GM12878 (cell line): ENCODE measurements around the gene RPS27L. TPM values are rescaled to one million over a fixed set of nuclear protein-coding genes. Genes with fewer than 3 reads are reported as not detected.

ENCODE experiments used
- ATAC-seq: fragments of 200-7000 bp; cut with Tn5 transposase; 3 replicates; pipeline ENCODE4 v1.9.1; 2020; ENCODE audit warnings: mild to moderate bottlenecking, moderate library complexity
- BruUV-seq: library from RNA; stranded (reverse); fragments of 400-500 nt; replicated peaks from 2 replicates; lab custom pipeline; 2021; lab: Mats Ljungman, UMichigan
- CTCF ChIA-PET: fragments of 300-600 bp; sonication (Branson Sonifier 250); formaldehyde crosslinking; extraction: SDS; loops from one replicate; lab custom pipeline; 2021; ENCODE audit warnings: inconsistent platforms; lab: Yijun Ruan, JAX
- POLR2A ChIA-PET: fragments of 350-600 bp; formaldehyde crosslinking; extraction: SDS; loops from one replicate; lab custom pipeline; 2021; ENCODE audit warnings: inconsistent platforms; lab: Charles Lee
- RAD21 ChIA-PET: fragments of 300-600 bp; sonication (Branson Sonifier 250); formaldehyde crosslinking; loops from one replicate; lab custom pipeline; 2023; ENCODE audit warnings: antibody characterized with exemption; ENCODE audit not compliant: unreplicated experiment; lab: Charles Lee
- SMC1A ChIA-PET: fragments of 300-600 bp; sonication (Branson Sonifier 250); formaldehyde crosslinking; loops from one replicate; lab custom pipeline; 2023; ENCODE audit not compliant: unreplicated experiment, uncharacterized antibody; lab: Charles Lee
- DNase-seq: peaks from one replicate; pipeline ENCODE4 v3.0.0-alpha.2; 2011; ENCODE audit warnings: low read depth, low spot score
- FAIRE-seq: peaks from 3 replicates; lab custom pipeline; 2011; peaks lifted over from hg19 to GRCh38; lab: Jason Lieb, UNC
- H2AFZ ChIP-seq: 2 replicates; pipeline ENCODE4 v1.6.0; 2011; ENCODE audit warnings: low read depth, low read length, control low read depth; ENCODE audit not compliant: control insufficient read depth
- H3K27ac ChIP-seq: 2 replicates; pipeline ENCODE4 v1.5.1; 2011; ENCODE audit warnings: control low read depth; ENCODE audit not compliant: control insufficient read depth, insufficient read depth
- H3K27me3 ChIP-seq, 2 experiments: replicated peaks in 1 of 2; 2 replicates each; pipeline versions ENCODE4 v1.6.0 to v1.6.1; 2011; ENCODE audit warnings: low read length in 1 of 2; ENCODE audit not compliant: control insufficient read depth in 2 of 2, insufficient read depth in 2 of 2
- H3K36me3 ChIP-seq, 2 experiments: 2 replicates each; pipeline ENCODE4 v1.5.1; 2011; ENCODE audit warnings: low read length in 1 of 2; ENCODE audit not compliant: control insufficient read depth in 2 of 2, insufficient read depth in 2 of 2
- H3K4me1 ChIP-seq: 2 replicates; pipeline ENCODE4 v1.6.1; 2011; ENCODE audit warnings: mild to moderate bottlenecking, low read length, moderate library complexity, mixed read lengths; ENCODE audit not compliant: control insufficient read depth, insufficient read depth
- H3K4me2 ChIP-seq: 2 replicates; pipeline ENCODE4 v1.6.0; 2011; ENCODE audit warnings: control low read depth; ENCODE audit not compliant: control insufficient read depth, insufficient read depth
- H3K4me3 ChIP-seq: fragments of 200-600 bp; sonication (generic); 2 replicates; pipeline ENCODE4 v1.5.1; 2016
- H3K79me2 ChIP-seq: 2 replicates; pipeline ENCODE4 v1.6.0; 2011; ENCODE audit warnings: low read length; ENCODE audit not compliant: control insufficient read depth, insufficient read depth
- H3K9ac ChIP-seq: 2 replicates; pipeline ENCODE4 v1.8.0; 2011; ENCODE audit warnings: low read length, control low read depth, mixed read lengths; ENCODE audit not compliant: control insufficient read depth, insufficient read depth
- H3K9me3 ChIP-seq: replicated peaks from 3 replicates; pipeline ENCODE4 v1.5.1; 2011; ENCODE audit warnings: mild to moderate bottlenecking, low read length; ENCODE audit not compliant: control insufficient read depth, insufficient read depth
- H4K20me1 ChIP-seq: 2 replicates; pipeline ENCODE4 v1.6.0; 2011; ENCODE audit not compliant: control insufficient read depth, insufficient read depth
- BHLHE40 ChIP-seq, 2 experiments: fragments of 450-650 bp in 1 of 2; IDR thresholded peaks; 2 replicates each; pipeline ENCODE4 v1.6.1; 2011 to 2017; ENCODE audit warnings: low read depth in 2 of 2, borderline replicate concordance in 1 of 2, improper control_type of control experiment in 1 of 2, low read length in 1 of 2, mild to moderate bottlenecking in 1 of 2
- CHD4 ChIP-seq: fragments of 200-600 bp; sonication (generic); IDR thresholded peaks from 2 replicates; pipeline ENCODE4 v1.6.1; 2016; ENCODE audit warnings: mild to moderate bottlenecking
- EED ChIP-seq: sonication (generic); IDR thresholded peaks from 2 replicates; pipeline ENCODE4 v1.6.1; 2016; ENCODE audit warnings: antibody characterized with exemption, low read depth
- EGR1 ChIP-seq, 2 experiments: IDR thresholded peaks; 1 replicate in 1 of 2; 2 replicates in 1 of 2; pipeline ENCODE4 v1.6.1; 2011 to 2012; ENCODE audit warnings: low read depth in 2 of 2, low read length in 2 of 2, borderline replicate concordance in 1 of 2, mild to moderate bottlenecking in 1 of 2, moderate library complexity in 1 of 2
- ESRRA ChIP-seq: IDR thresholded peaks from 2 replicates; pipeline ENCODE4 v1.6.1; 2012; ENCODE audit warnings: mild to moderate bottlenecking, low read length, improper control_type of control experiment
- FOS ChIP-seq: IDR thresholded peaks from 3 replicates; pipeline ENCODE4 v1.6.1; 2011; ENCODE audit warnings: borderline replicate concordance; ENCODE audit not compliant: insufficient read length; ENCODE audit errors: extremely low read depth
- HDAC2 ChIP-seq: fragments of 200-600 bp; sonication (generic); IDR thresholded peaks from 2 replicates; pipeline ENCODE4 v1.6.1; 2017
- JUNB ChIP-seq: IDR thresholded peaks from 2 replicates; pipeline ENCODE4 v1.6.1; 2016; ENCODE audit warnings: antibody characterized with exemption, mild to moderate bottlenecking
- JUND ChIP-seq: IDR thresholded peaks from 2 replicates; pipeline ENCODE4 v1.6.1; 2012; ENCODE audit warnings: low read depth, mild to moderate bottlenecking, low read length, improper control_type of control experiment, moderate library complexity
- KAT2A ChIP-seq: conservative IDR thresholded peaks from 2 replicates; pipeline ENCODE4 v1.6.1; 2011; ENCODE audit warnings: low read depth, low read length; ENCODE audit not compliant: control insufficient read depth
- MEF2B ChIP-seq: fragments of 450-650 bp; IDR thresholded peaks from 2 replicates; pipeline ENCODE4 v1.6.1; 2018; ENCODE audit warnings: mild to moderate bottlenecking, moderate library complexity; ENCODE audit not compliant: partially characterized antibody, poor library complexity, severe bottlenecking
- MTA3 ChIP-seq: IDR thresholded peaks from 2 replicates; pipeline ENCODE4 v1.6.1; 2012; ENCODE audit warnings: low read length, inconsistent platforms, borderline replicate concordance
- POLR2AphosphoS5 ChIP-seq: IDR thresholded peaks from 2 replicates; pipeline ENCODE4 v1.6.1; 2011; ENCODE audit warnings: mild to moderate bottlenecking, low read length, inconsistent platforms
- SP1 ChIP-seq: IDR thresholded peaks from one replicate; pipeline ENCODE4 v1.6.1; 2011; ENCODE audit warnings: low read depth, low read length
- SPI1 ChIP-seq: IDR thresholded peaks from 2 replicates; pipeline ENCODE4 v1.6.1; 2011; ENCODE audit warnings: low read depth, mild to moderate bottlenecking, low read length, moderate library complexity, borderline replicate concordance; ENCODE audit not compliant: insufficient read depth
- ZNF384 ChIP-seq: IDR thresholded peaks from 2 replicates; pipeline ENCODE4 v1.6.1; 2012; ENCODE audit warnings: low read depth, mild to moderate bottlenecking, low read length, improper control_type of control experiment, borderline replicate concordance
- ZSCAN29 ChIP-seq: fragments of 450-650 bp; IDR thresholded peaks from 2 replicates; pipeline ENCODE4 v1.6.1; 2017; ENCODE audit warnings: mild to moderate bottlenecking, moderate library complexity
- WGBS: methylation state at CpG from one replicate; pipeline ENCODE4 v1.1.6; 2016; ENCODE audit warnings: low lambda C conversion rate; ENCODE audit not compliant: insufficient replicate concordance, insufficient coverage; ENCODE audit errors: missing lambda C conversion rate; 5-methylcytosine and 5-hydroxymethylcytosine counted together
- in situ Hi-C: fragments of 300-500 bp; cut with MboI; formaldehyde crosslinking; loops from 9 replicates; pipeline ENCODE4 v1.14.3; 2018; ENCODE audit warnings: mixed read lengths
- intact Hi-C: fragments of 100-400 bp; cut with micrococcal nuclease; formaldehyde crosslinking; loops from one replicate; pipeline ENCODE4 v1.14.2; 2022; ENCODE audit not compliant: unreplicated experiment
- polyA plus RNA-seq, 11 experiments: library from polyadenylated mRNA; depleted of rRNA in 4 of 11; unstranded in 6 of 11; stranded (reverse) in 5 of 11; fragments of >200 nt; fragmentation: Nextera tagmentation in 4 of 11; fragmentation: Illumina TruSeq in 1 of 11; extraction: Ambion mirVana in 4 of 11; extraction: Trizol in 1 of 11; gene quantifications; 1 replicate in 1 of 11; 2 replicates in 10 of 11; pipeline versions ENCODE4 v1.2.1 to v1.2.3, GENCODE V29; 2011 to 2016; ENCODE audit warnings: inconsistent platforms in 2 of 11, missing spikeins in 2 of 11, low read depth in 1 of 11
- total RNA-seq, 4 experiments: library from RNA; depleted of rRNA in 3 of 4; stranded (reverse); fragments of >200 nt in 3 of 4; fragmentation: Illumina TruSeq in 1 of 4; extraction: Trizol in 1 of 4; gene quantifications; 2 replicates each; pipeline versions ENCODE4 v1.2.1 to v1.2.3, GENCODE V29; 2013 to 2021
- TF ChIP-seq, protein P1 (sequence below): IDR thresholded peaks from 2 replicates; pipeline ENCODE4 v1.6.1; 2012; ENCODE audit warnings: low read length, inconsistent platforms
- TF ChIP-seq, protein P2 (sequence below): IDR thresholded peaks from 2 replicates; pipeline ENCODE4 v1.6.1; 2011; ENCODE audit warnings: low read depth, mild to moderate bottlenecking, low read length, moderate library complexity, borderline replicate concordance; ENCODE audit errors: extremely low read depth
- TF ChIP-seq, protein P3 (sequence below), 3 experiments: IDR thresholded peaks in 2 of 3; conservative IDR thresholded peaks in 1 of 3; 2 replicates each; pipeline ENCODE4 v1.5.1; 2011; ENCODE audit warnings: low read depth in 3 of 3, low read length in 3 of 3, mild to moderate bottlenecking in 3 of 3, control low read depth in 2 of 3, moderate library complexity in 2 of 3, inconsistent platforms in 1 of 3, mixed read lengths in 1 of 3; ENCODE audit not compliant: control insufficient read depth in 2 of 3, insufficient read depth in 1 of 3; ENCODE audit errors: extremely low read depth in 1 of 3

The RPS27L gene
- total and polyA plus RNA-seq, 10 of the 15 experiments (the other 5 are each of a cell fraction or from before 2014, with no cell fraction given): 133 to 970 (median 220) TPM

DNA sequence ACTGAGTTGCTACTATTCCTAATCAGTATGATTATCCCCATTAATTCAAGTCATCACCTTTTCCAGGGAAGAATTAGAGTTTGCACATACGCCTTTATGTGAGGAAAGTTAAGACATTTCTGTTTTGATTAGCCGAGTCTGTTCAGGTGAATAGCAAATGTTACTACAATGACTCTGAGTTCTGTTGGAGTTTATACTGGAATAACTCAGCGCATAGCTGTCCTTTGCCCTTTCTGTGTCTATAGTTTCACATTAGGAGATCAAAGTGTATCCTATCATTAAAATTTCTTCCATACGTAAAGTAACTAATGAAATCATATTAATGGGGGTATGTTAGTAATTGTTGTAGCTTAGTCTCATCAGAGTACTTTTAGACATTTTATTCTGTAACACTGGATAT lies 37.0 kb upstream of the RPS27L start (continued):
- no peak for TF ChIP-seq ZSCAN29
- TF ChIP-seq KAT2A: no peak
- TF ChIP-seq HDAC2: no peak
- no peak for TF ChIP-seq EGR1 (IDR thresholded peaks at IDR 0.05; ENCODE audit: borderline replicate concordance in 1 of 2, low read depth in 2 of 2, low read length in 2 of 2)
- TF ChIP-seq ESRRA: no peak
- TF ChIP-seq FOS: no peak
- no peak for TF ChIP-seq CHD4
- no peak for TF ChIP-seq MEF2B

DNA sequence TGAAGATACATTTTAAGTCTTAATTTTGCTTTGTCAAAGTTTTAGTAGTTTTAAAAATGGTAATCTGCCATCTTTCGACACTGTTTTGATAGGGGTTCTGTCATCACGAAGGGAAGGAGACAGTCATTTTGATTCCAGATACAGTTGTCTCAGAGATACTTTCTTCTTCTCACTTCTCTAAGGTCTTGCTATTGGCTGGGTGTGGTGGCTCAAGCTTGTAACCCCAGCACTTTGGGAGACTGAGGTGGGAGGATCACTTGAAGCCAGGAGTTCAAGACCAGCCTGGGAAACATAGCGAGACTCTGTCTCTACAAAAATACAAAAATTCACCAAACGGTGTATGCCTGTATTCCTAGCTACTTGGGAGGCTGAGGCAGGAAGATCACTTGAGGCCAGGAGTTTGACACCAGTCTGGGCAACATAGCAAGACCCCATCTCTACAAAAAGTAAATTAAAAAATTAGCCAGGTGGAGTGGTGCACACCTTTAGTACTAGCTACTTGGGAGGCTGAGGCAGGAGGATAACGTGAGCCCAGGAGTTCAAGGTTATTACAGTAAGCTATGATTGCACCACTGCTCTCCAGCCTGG lies 35.4 kb upstream of the RPS27L start:
- DNase-seq (no peak), ATAC-seq (peak; percentile 11), FAIRE-seq (no peak)
- intact Hi-C loops: loop anchor here (2.0 to 10.0 kb wide), 3 partner anchors 45 to 312 kb away; partner anchors contain the start of genes APH1B and USP3
- peaks cover 36% of the 10 kb centered on the region for H3K4me1 ChIP-seq
- no peaks in the 10 kb centered on the region for H3K27me3 ChIP-seq
- ChIA-PET SMC1A (interaction anchor here (0.9 to 8.8 kb wide), 13 partner anchors 11 to 146 kb away, joined by 3 to 252 read pairs (median 13); partner anchors contain the start of genes APH1B and RPS27L), RAD21 (interaction anchor here (1.0 to 6.4 kb wide), 14 partner anchors 10 to 901 kb away, joined by 3 to 58 read pairs (median 6); partner anchors contain the start of genes CIAO2A, RPS27L and USP3), CTCF (interaction anchor here (0.7 to 8.7 kb wide), 12 partner anchors 11 to 364 kb away, joined by 3 to 90 read pairs (median 4); partner anchors contain the start of gene RPS27L), POLR2A (interaction anchor here (0.6 to 8.6 kb wide), 10 partner anchors 10 to 89 kb away, joined by 3 to 118 read pairs (median 4); partner anchors contain the start of gene RPS27L)
- H3K27ac ChIP-seq: peak overlapping the region; percentile 86
- no peak overlapping the region for H2AFZ ChIP-seq
- 15% methylated on average over 5 of the region's 5 CpGs for WGBS
- H3K79me2 ChIP-seq: peaks cover 82% of the 10 kb centered on the region
- H4K20me1 ChIP-seq: no peaks in the 10 kb centered on the region
- H3K9ac ChIP-seq: peak overlapping the region; percentile 54
- in situ Hi-C loops: no loop called here
- peak overlapping the region; percentile 96 for H3K4me3 ChIP-seq
- no peaks in the 10 kb centered on the region for H3K9me3 ChIP-seq
- peak overlapping the region; percentile 85 for H3K4me2 ChIP-seq
- peaks cover 0 to 2% of the 10 kb centered on the region in 2 experiments; a peak in 1 of 4 replicates for H3K36me3 ChIP-seq
- no TSS peak for BruUV-seq
- TF ChIP-seq SP1: no peak
- peak; percentile 63 for TF ChIP-seq JUNB
- TF ChIP-seq ZNF384: no peak
- TF ChIP-seq BHLHE40 (IDR thresholded peaks at IDR 0.05; ENCODE audit: borderline replicate concordance in 1 of 2, low read depth in 2 of 2, low read length in 1 of 2): no peak
- TF ChIP-seq, protein P1, sequence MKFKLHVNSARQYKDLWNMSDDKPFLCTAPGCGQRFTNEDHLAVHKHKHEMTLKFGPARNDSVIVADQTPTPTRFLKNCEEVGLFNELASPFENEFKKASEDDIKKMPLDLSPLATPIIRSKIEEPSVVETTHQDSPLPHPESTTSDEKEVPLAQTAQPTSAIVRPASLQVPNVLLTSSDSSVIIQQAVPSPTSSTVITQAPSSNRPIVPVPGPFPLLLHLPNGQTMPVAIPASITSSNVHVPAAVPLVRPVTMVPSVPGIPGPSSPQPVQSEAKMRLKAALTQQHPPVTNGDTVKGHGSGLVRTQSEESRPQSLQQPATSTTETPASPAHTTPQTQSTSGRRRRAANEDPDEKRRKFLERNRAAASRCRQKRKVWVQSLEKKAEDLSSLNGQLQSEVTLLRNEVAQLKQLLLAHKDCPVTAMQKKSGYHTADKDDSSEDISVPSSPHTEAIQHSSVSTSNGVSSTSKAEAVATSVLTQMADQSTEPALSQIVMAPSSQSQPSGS: no peak
- TF ChIP-seq POLR2AphosphoS5: no peak
- TF ChIP-seq, protein P2, sequence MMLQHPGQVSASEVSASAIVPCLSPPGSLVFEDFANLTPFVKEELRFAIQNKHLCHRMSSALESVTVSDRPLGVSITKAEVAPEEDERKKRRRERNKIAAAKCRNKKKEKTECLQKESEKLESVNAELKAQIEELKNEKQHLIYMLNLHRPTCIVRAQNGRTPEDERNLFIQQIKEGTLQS: no peak
- TF ChIP-seq JUND: no peak
- no peak for TF ChIP-seq SPI1
- TF ChIP-seq, protein P3, sequence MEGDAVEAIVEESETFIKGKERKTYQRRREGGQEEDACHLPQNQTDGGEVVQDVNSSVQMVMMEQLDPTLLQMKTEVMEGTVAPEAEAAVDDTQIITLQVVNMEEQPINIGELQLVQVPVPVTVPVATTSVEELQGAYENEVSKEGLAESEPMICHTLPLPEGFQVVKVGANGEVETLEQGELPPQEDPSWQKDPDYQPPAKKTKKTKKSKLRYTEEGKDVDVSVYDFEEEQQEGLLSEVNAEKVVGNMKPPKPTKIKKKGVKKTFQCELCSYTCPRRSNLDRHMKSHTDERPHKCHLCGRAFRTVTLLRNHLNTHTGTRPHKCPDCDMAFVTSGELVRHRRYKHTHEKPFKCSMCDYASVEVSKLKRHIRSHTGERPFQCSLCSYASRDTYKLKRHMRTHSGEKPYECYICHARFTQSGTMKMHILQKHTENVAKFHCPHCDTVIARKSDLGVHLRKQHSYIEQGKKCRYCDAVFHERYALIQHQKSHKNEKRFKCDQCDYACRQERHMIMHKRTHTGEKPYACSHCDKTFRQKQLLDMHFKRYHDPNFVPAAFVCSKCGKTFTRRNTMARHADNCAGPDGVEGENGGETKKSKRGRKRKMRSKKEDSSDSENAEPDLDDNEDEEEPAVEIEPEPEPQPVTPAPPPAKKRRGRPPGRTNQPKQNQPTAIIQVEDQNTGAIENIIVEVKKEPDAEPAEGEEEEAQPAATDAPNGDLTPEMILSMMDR (IDR thresholded peaks at IDR 0.05 in 2 of 3, conservative IDR thresholded peaks at IDR 0.05 in 1 of 3; ENCODE audit: control insufficient read depth in 2 of 3, extremely low read depth in 1 of 3, insufficient read depth in 1 of 3, low read depth in 3 of 3, low read length in 3 of 3): no peak
- 0 out of 2 replicates have a peak, but pooled peaks have one; percentile 28 for TF ChIP-seq MTA3
- 0 out of 2 replicates have a peak, but pooled peaks have one; percentile 10 for TF ChIP-seq EED
